ENCODE measurements around the gene SDK2. TPM values are rescaled to one million over a fixed set of nuclear protein-coding genes. Genes with fewer than 3 reads are reported as not detected.

Gene SDK2
- total and polyA plus RNA-seq, 3 experiments from 2014 or later, result 0.35 to 0.54 (median 0.44) TPM

DNA sequence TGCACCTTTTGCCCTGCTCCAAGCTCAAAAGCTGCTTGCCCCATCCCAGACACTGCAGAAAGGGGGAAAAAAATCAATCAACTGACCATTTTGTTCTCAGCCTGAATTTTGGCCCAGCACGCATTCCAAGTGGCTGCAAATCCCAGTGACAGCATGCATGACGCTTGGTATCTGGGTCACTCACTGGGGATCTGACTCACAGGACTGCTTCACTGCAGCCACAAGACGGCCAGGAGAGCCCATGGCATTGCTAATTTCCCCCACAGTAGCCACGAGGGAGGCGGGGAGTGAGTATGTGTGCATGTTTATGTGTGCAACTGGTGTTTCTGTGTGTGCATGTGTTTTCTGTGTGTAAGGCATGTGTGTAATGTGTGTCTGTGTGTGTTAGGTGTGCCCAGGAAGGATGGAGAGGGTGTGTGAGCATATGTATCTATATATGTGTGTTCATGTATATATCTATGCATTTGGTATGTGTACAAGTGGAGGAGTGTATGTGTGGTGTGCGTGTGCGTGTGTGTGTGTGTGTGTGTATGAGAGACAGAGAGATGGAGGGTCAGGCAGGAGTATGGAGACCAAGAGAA lies 33.8 kb downstream of the SDK2 start:
- ChIA-PET POLR2A (no interaction called here), CTCF (no interaction called here)
- Histone ChIP-seq H3K36me3 (ENCODE audit: insufficient read depth, low read length) (no peaks in the 10 kb centered on the region), H3K27ac (ENCODE audit: low read depth, low read length) (no peak overlapping the region), H3K9me3 (ENCODE audit: low read length) (no peaks in the 10 kb centered on the region), H3K4me1 (ENCODE audit: insufficient read depth, low read length) (no peaks in the 10 kb centered on the region), H3K4me3 (ENCODE audit: low read length) (no peak overlapping the region), H3K27me3 (ENCODE audit: insufficient read depth, low read length, poor library complexity, severe bottlenecking) (no peaks in the 10 kb centered on the region)
- Mint-ChIP-seq H3K36me3 (no peaks in the 10 kb centered on the region), H3K4me1 (no peaks in the 10 kb centered on the region), H3K27me3 (peaks cover 5 to 11% of the 10 kb centered on the region in 2 donors), H3K9me3 (no peaks in the 10 kb centered on the region), H3K27ac (peak overlapping the region in 1 of 8 donors; percentile 1), H3K4me3 (no peak overlapping the region)
- DNase-seq, result no peak

GRCh38 chr17:73609758-73610157 lies 34.5 kb downstream of the SDK2 start:
- Histone ChIP-seq H3K9me3 (ENCODE audit: low read length) (no peaks in the 10 kb centered on the region), H3K36me3 (ENCODE audit: insufficient read depth, low read length) (no peaks in the 10 kb centered on the region), H3K4me3 (ENCODE audit: low read length) (no peak overlapping the region), H3K4me1 (ENCODE audit: insufficient read depth, low read length) (no peaks in the 10 kb centered on the region), H3K27me3 (ENCODE audit: insufficient read depth, low read length, poor library complexity, severe bottlenecking) (no peaks in the 10 kb centered on the region), H3K27ac (ENCODE audit: low read depth, low read length) (no peak overlapping the region)
- no peak overlapping the region for H3K27ac Mint-ChIP-seq
- no peak overlapping the region for H3K4me3 Mint-ChIP-seq
- ChIA-PET POLR2A (no interaction called here), CTCF (no interaction called here)
- no peaks in the 10 kb centered on the region for H3K36me3 Mint-ChIP-seq
- peaks cover 5 to 11% of the 10 kb centered on the region in 2 donors for H3K27me3 Mint-ChIP-seq
- no peak for DNase-seq
- no peaks in the 10 kb centered on the region for H3K9me3 Mint-ChIP-seq
- H3K4me1 Mint-ChIP-seq, result no peaks in the 10 kb centered on the region

DNA sequence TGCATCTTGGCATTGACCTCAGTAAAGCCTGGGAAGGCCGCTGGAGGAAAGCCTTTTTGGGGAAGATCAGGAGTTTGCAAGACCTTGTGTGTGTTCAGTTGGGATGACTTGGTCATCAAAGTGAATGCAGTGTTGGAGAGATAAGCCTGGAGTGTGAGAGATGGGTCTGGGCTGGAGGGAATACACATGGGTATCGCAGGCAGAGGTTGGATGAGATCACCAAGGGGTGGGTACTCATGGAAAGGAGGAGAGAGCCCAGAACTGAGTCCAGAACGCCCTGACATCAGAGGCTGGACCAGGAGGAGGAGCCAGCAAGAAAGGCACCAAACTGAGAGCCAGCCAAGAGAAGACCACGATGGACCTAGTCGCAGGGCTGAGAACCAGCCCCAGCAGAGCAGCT lies 35.2 kb downstream of the SDK2 start:
- Mint-ChIP-seq H3K27ac (peak overlapping the region in 1 of 8 donors; percentile 78), H3K9me3 (no peaks in the 10 kb centered on the region), H3K27me3 (peaks cover 5 to 11% of the 10 kb centered on the region in 2 donors), H3K4me1 (no peaks in the 10 kb centered on the region), H3K4me3 (no peak overlapping the region), H3K36me3 (no peaks in the 10 kb centered on the region)
- Histone ChIP-seq H3K9me3 (ENCODE audit: low read length) (no peaks in the 10 kb centered on the region), H3K36me3 (ENCODE audit: insufficient read depth, low read length) (no peaks in the 10 kb centered on the region), H3K4me1 (ENCODE audit: insufficient read depth, low read length) (no peaks in the 10 kb centered on the region), H3K4me3 (ENCODE audit: low read length) (no peak overlapping the region), H3K27me3 (ENCODE audit: insufficient read depth, low read length, poor library complexity, severe bottlenecking) (no peaks in the 10 kb centered on the region), H3K27ac (ENCODE audit: low read depth, low read length) (no peak overlapping the region)
- ChIA-PET CTCF (no interaction called here), POLR2A (no interaction called here)
- no peak for DNase-seq

- DNase-seq, result no peak
- no peaks in the 10 kb centered on the region for H3K36me3 Mint-ChIP-seq
- H3K4me1 Mint-ChIP-seq, result no peaks in the 10 kb centered on the region
- no peak overlapping the region for H3K4me3 ChIP-seq (ENCODE audit: low read length)
- no peaks in the 10 kb centered on the region for H3K9me3 Mint-ChIP-seq
- H3K4me3 Mint-ChIP-seq, result no peak overlapping the region
- no peaks in the 10 kb centered on the region for H3K27me3 ChIP-seq (ENCODE audit: insufficient read depth, low read length, poor library complexity, severe bottlenecking)
- H3K27me3 Mint-ChIP-seq, result peaks cover 5 to 8% of the 10 kb centered on the region in 2 donors
- CTCF ChIA-PET, result no interaction called here
- H3K9me3 ChIP-seq (ENCODE audit: low read length), result no peaks in the 10 kb centered on the region
- POLR2A ChIA-PET, result no interaction called here
- H3K27ac ChIP-seq (ENCODE audit: low read depth, low read length), result no peak overlapping the region
- H3K4me1 ChIP-seq (ENCODE audit: insufficient read depth, low read length), result no peaks in the 10 kb centered on the region
- no peaks in the 10 kb centered on the region for H3K36me3 ChIP-seq (ENCODE audit: insufficient read depth, low read length)
- H3K27ac Mint-ChIP-seq, result no peak overlapping the region
These were observed 38.8 kb downstream of the SDK2 start for GRCh38 chr17:73605444-73605843.

GRCh38 chr17:73604476-73604875 lies 39.8 kb downstream of the SDK2 start:
- CTCF ChIA-PET, result no interaction called here

GRCh38 chr17:73603971-73604370 lies 40.3 kb downstream of the SDK2 start:
- no peaks in the 10 kb centered on the region for H3K36me3 ChIP-seq (ENCODE audit: insufficient read depth, low read length)
- no peak for DNase-seq
- POLR2A ChIA-PET, result no interaction called here
- H3K4me1 ChIP-seq (ENCODE audit: insufficient read depth, low read length), result no peaks in the 10 kb centered on the region
- no peak overlapping the region for H3K4me3 ChIP-seq (ENCODE audit: low read length)
- H3K4me3 Mint-ChIP-seq, result no peak overlapping the region
- no peaks in the 10 kb centered on the region for H3K9me3 ChIP-seq (ENCODE audit: low read length)
- no peaks in the 10 kb centered on the region for H3K4me1 Mint-ChIP-seq
- no peaks in the 10 kb centered on the region for H3K9me3 Mint-ChIP-seq
- CTCF ChIA-PET, result interaction anchor here (1.4 kb wide), 1 partner anchor 12 kb away, joined by 4 read pairs; no protein-coding TSS in a partner anchor
- peaks cover 2 to 5% of the 10 kb centered on the region in 2 donors for H3K27me3 Mint-ChIP-seq
- no peaks in the 10 kb centered on the region for H3K36me3 Mint-ChIP-seq
- no peak overlapping the region for H3K27ac ChIP-seq (ENCODE audit: low read depth, low read length)
- H3K27ac Mint-ChIP-seq, result peak overlapping the region in 2 of 8 donors; percentile 26 to 61
- H3K27me3 ChIP-seq (ENCODE audit: insufficient read depth, low read length, poor library complexity, severe bottlenecking), result no peaks in the 10 kb centered on the region

More at GRCh38 chr17:73604476-73604875, 39.8 kb downstream of the SDK2 start:
- peak overlapping the region in 1 of 8 donors; percentile 84 for H3K27ac Mint-ChIP-seq
- H3K27me3 ChIP-seq (ENCODE audit: insufficient read depth, low read length, poor library complexity, severe bottlenecking), result no peaks in the 10 kb centered on the region
- POLR2A ChIA-PET, result no interaction called here
- no peaks in the 10 kb centered on the region for H3K4me1 ChIP-seq (ENCODE audit: insufficient read depth, low read length)
- H3K27me3 Mint-ChIP-seq, result peaks cover 5 to 6% of the 10 kb centered on the region in 2 donors
- no peaks in the 10 kb centered on the region for H3K9me3 Mint-ChIP-seq
- no peaks in the 10 kb centered on the region for H3K4me1 Mint-ChIP-seq
- H3K4me3 Mint-ChIP-seq, result no peak overlapping the region
- no peak overlapping the region for H3K27ac ChIP-seq (ENCODE audit: low read depth, low read length)
- no peaks in the 10 kb centered on the region for H3K36me3 Mint-ChIP-seq
- no peak overlapping the region for H3K4me3 ChIP-seq (ENCODE audit: low read length)
- no peaks in the 10 kb centered on the region for H3K9me3 ChIP-seq (ENCODE audit: low read length)
- no peak for DNase-seq
- H3K36me3 ChIP-seq (ENCODE audit: insufficient read depth, low read length), result no peaks in the 10 kb centered on the region

- Mint-ChIP-seq H3K27me3 (peaks cover 0 to 4% of the 10 kb centered on the region in 2 donors), H3K27ac (peak overlapping the region in 2 of 8 donors; percentile 7 to 83), H3K4me1 (peaks cover 0 to 11% (median 5%) of the 10 kb centered on the region in 3 donors), H3K4me3 (no peak overlapping the region), H3K9me3 (no peaks in the 10 kb centered on the region), H3K36me3 (no peaks in the 10 kb centered on the region)
- no peak overlapping the region for H3K27ac ChIP-seq (ENCODE audit: low read depth, low read length)
- no peaks in the 10 kb centered on the region for H3K36me3 ChIP-seq (ENCODE audit: insufficient read depth, low read length)
- H3K27me3 ChIP-seq (ENCODE audit: insufficient read depth, low read length, poor library complexity, severe bottlenecking), result no peaks in the 10 kb centered on the region
- CTCF ChIA-PET, result no interaction called here
- no peak overlapping the region for H3K4me3 ChIP-seq (ENCODE audit: low read length)
- peaks cover 12% of the 10 kb centered on the region for H3K4me1 ChIP-seq (ENCODE audit: insufficient read depth, low read length)
- H3K9me3 ChIP-seq (ENCODE audit: low read length), result no peaks in the 10 kb centered on the region
- no peak for DNase-seq
- POLR2A ChIA-PET, result no interaction called here
These were observed 44.0 kb downstream of the SDK2 start for GRCh38 chr17:73600103-73600871.

GRCh38 chr17:73599599-73599998 lies 44.6 kb downstream of the SDK2 start:
- H3K36me3 ChIP-seq (ENCODE audit: insufficient read depth, low read length), result no peaks in the 10 kb centered on the region
- POLR2A ChIA-PET, result no interaction called here
- H3K4me3 Mint-ChIP-seq, result no peak overlapping the region
- no peaks in the 10 kb centered on the region for H3K9me3 Mint-ChIP-seq
- H3K4me3 ChIP-seq (ENCODE audit: low read length), result no peak overlapping the region
- H3K4me1 Mint-ChIP-seq, result peaks cover 5 to 18% (median 10%) of the 10 kb centered on the region in 3 donors
- no peaks in the 10 kb centered on the region for H3K27me3 ChIP-seq (ENCODE audit: insufficient read depth, low read length, poor library complexity, severe bottlenecking)
- peaks cover 19% of the 10 kb centered on the region for H3K4me1 ChIP-seq (ENCODE audit: insufficient read depth, low read length)
- no peak for DNase-seq
- H3K36me3 Mint-ChIP-seq, result no peaks in the 10 kb centered on the region
- CTCF ChIA-PET, result interaction anchor here (1.3 kb wide), 1 partner anchor 170 kb away, joined by 4 read pairs; no protein-coding TSS in a partner anchor
- no peak overlapping the region for H3K27ac Mint-ChIP-seq
- no peaks in the 10 kb centered on the region for H3K9me3 ChIP-seq (ENCODE audit: low read length)
- H3K27me3 Mint-ChIP-seq, result peaks cover 0 to 2% of the 10 kb centered on the region in 2 donors
- no peak overlapping the region for H3K27ac ChIP-seq (ENCODE audit: low read depth, low read length)

All from CD8-positive, alpha-beta memory T cell (primary cell).